Activated T-cell treated with anti-CD3 and anti-CD28 coated beads for 48 hours (primary cell): Measurements from ENCODE around the gene OR6V1.

Experiments used
- DNase-seq: peaks from one replicate; pipeline ENCODE4 v3.0.0-alpha.2; 2020; ENCODE audit warnings: low read depth

Gene OR6V1, protein sequence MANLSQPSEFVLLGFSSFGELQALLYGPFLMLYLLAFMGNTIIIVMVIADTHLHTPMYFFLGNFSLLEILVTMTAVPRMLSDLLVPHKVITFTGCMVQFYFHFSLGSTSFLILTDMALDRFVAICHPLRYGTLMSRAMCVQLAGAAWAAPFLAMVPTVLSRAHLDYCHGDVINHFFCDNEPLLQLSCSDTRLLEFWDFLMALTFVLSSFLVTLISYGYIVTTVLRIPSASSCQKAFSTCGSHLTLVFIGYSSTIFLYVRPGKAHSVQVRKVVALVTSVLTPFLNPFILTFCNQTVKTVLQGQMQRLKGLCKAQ

DNA sequence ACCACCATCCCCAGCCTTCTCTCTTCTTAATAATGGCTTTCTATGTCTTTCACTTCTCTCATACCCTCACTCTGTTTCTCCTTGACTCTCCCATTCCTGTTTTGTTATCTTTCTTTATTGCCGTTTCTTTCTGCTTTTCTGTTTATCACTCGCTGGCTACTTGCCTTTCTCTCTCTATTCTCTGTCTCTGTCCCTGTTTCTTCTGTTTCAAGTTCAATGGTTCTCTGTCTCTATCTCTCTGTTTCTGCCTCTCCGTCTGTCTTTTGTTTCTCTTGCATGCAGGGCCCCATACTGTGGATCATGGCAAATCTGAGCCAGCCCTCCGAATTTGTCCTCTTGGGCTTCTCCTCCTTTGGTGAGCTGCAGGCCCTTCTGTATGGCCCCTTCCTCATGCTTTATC, at the start of gene OR6V1:
OR6V1 (plus strand) TSS at position 301 of the 400 bp plus-strand sequence; CDS start at position 301, 0 bp downstream.
- DNase-seq, result no peak

DNA sequence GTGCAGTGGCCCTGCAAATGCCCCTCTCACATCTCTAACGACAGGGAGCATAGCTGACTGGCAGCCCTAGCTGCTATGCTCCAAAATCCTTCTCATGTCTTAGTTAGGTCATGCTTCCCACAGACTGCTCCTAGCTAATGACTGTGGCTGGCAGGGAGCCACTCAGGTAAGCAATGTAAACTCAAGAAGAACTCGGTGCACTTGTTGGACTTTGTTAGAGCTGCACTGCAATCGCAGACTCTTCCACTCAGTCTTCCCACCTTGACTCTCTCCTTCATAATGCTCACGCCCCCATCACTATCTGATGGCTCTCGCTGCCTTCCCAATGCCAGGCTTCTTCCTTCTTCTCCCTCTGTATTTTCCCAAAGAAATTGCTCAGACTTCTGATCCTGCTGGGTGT, 49.2 kb upstream of the OR6V1 start:
- no peak for DNase-seq

DNA sequence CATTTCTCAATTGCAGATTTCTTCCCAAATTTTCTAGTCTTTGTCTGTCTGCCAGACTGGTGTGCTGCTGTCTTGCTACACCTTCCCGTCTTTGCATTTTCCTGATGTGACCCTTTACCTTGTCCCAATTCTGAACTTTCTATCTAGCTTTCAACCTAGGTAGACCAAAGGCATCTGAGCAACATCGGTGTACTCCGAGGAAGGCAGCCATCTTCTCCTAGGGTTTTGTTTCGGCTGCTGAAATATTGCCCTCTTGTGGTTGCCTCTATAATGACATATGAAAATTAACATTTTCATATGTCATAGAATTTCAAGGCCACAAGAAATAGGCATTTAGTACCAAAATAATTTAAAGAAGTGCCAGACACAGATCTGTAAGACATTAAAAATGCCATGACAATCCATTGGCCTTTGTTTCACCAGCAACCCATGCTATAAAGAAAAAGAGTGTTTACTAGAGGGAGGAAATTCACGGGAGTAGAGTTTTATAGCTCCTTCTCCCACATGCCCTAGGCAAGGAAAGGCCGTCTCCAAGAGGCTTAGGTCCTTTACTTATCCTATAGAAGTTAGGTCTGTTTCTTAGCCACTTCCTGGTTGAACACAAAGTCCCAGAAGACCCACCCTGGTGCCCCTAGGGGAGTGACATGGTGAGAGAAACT, 48.6 kb upstream of the OR6V1 start:
- no peak for DNase-seq

DNA sequence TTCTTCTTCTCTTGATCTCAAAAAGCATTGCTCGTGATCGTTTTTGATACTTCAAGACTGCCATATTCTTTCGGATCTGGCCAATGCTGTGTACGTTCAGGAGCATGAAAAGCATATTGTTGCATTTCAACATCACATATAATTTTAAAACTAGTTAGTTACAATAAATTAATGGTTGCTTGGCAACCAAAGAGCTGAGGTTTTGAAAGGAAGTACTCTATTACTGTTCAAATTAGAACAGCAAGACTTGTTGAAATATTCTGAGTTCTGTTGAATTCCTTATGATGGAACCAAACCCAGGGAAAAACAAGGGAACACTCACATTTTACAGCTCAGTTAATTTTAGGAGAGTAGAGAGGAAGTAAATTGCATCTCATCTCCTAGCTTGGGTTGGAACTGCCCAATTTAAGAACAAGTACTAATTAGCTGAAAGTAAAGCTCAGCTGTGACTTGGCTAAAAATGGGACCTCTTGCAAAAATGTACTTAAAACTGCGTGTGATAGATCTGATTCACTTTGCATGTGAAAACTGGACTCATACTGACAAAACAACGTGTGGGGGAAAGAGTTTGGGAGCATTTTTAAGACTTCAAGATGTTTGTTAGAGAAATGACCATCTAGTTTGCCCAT, 46.4 kb upstream of the OR6V1 start:
- no peak for DNase-seq

DNA sequence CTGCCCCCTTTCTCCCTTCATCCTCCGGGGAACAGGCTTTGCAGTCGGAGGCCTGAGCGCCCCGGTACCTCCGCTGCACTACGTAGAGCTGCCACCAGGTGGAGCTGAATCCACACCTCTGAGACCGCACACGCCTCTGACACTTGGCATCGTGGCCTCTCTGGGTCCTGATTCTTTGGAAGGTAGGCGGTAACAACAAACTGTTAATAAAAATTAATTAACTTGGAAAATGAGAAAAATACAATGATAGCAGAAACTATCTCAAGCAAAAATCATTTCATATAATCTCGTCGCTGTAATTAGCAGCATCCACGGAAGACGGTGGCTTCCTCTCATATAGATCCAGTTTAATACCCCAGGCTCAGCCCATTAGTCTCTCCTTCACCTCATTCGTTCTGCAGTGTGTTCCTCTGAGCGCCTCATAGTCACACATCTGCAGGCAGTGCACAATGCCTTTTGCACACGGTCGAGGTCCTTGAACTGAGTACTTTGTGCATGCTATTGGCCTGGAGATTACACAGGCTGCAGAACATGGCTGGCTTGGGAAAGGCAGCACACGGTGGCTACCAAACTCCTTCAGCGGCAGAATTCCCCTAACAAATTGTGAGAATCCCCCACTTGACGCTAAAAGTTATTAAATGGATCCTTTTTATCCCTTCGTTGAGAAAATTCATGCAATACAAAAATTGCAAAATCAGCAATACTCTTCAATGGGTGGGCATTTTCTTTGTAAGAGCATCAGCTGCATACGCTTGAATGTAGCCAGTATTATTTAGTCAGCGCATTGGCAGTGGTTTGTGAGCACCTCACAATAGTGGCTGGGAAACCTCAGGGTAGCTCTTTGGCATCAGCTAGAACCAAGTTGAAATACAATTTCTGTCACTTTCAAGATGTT, 43.9 kb upstream of the OR6V1 start:
- peak; percentile 75 for DNase-seq

DNA sequence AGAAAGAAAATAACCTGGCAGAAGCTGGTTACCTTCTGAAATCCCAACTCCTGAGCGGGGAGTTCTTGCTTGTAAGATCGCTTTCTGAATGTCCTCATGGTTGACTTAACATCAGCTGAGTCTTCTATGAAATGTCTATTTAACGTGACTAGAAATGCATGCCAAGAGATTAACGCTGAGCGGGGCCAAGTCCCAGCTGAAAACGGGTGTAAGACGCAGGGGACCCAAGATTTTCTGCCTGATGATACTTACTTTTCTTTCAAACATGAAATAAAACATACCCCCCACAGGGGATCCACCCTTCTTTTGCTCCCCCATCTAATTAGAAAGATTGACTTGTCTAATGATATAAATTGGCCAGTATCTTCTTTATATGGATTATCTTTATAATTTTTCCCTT, 40.1 kb upstream of the OR6V1 start:
- no peak for DNase-seq

DNA sequence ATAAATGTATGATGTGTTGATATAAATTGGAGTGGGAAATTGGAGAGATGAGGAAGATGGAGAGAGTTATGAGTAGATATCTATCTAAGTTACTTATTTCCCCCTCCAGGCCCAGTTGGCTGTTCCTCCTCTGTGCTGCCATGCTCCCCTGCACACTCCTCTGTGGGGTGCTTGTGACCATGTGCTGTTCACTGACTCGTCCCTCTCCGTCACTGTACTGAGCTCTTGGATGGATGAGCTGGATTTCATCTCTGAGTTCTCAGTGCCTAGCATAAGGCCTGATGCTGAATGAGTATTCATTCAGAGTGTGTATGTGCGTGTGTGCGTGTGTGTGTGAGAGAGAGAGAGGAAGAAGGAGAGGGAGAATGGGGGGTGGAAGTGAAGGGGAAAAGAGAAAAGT, 39.7 kb upstream of the OR6V1 start:
- no peak for DNase-seq

DNA sequence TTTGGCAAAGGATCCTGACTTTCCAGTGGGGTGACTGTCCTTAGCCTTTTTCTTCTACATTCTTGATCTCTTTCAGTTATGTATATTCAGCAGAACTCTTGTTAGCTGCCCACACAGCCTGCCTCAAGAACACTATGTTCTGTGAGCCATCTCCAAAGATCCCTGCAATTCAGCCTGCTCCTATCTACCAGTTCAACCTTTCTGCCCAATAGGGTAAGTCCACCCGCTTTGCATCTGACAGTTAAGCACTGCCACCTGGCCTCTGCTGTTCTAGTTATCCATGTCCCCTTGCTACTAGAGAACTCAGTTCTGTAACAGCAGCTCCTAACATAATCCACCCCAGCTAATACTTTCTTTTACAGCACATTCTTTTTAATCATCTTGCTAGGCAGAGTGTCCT, 38.7 kb upstream of the OR6V1 start:
- DNase-seq, result no peak

DNA sequence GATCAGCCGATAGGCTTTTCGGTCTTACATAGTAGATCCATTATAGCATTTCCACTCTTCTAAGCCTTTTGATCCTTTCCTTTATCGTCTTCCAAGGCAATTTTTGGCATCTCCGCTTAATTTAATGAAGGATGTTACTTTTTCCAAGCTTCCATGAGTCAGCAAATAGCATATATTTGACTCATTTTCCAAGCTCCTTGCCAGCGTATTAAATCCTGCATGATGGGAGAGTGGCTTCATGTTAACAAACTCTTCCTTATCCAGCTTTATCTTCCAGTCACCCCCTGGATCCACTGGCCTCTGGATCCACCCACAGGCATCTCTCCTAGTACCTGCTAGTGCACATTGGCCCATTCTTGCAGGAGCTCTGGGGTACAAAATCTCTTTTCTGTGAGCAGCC, 38.2 kb upstream of the OR6V1 start:
- no peak for DNase-seq

DNA sequence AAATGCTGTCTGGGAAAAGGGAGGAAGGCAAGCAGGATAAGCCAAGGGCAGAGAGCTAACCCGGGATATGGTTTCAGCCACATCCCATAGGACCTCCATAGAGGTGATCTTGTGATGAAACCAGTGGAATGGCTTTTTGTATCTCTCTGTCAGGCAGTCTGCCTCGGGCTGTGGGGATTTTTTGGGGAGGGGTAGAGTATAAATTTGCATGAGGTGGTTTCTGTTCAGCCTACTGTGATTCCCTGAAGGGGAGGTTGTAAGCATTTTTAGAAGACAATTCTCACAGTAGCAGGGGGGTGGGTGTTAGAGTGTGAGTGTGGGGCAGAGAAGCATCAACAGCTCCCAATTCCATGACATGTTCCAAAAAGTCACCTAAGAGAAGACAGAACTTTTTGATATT, 37.1 kb upstream of the OR6V1 start:
- no peak for DNase-seq

DNA sequence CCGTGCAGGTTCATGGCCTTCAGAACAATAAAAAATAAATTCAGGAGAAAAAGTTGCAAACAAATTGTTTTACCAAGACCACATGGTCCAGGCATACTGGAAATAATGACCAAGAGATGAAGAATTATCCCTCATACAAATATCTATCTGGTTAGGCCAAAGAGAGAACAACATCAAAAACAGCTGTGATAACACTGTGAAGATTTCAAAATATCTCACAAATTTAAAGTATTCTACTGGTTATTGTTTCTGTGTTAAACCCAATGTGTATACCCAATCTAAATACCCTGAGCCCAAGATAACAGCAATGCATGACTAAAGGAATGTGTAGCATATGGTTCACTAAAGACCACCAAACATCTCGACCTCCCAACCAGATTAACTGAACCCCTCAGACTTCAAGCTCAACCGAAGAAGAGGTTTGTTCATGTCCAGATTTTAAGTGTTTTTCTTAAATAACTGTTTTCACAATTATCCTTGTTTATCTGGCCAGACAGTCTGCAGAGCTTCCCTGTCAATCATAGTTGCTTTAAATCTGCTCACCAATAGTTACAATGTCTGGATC, 36.1 kb upstream of the OR6V1 start:
- no peak for DNase-seq

DNA sequence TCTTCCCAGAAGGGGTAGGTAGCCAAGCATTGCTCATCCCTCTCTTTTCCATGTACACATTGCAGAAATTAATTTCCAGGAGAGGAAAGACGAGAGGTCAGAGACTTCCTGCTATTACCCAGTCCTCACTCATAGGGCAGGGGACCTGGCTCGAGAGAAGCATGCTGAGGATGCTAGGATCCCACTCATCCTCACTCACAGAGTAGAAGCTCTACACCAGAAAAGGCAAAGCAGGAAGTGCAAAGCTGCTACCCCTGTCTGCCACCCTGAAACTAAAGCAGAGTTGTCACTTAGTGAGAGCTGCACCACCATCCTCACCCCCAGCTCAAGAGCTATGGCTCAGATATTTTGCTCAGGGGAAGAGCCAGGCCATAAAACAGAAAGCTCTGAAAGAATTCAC, 35.1 kb upstream of the OR6V1 start:
- DNase-seq, result no peak

DNA sequence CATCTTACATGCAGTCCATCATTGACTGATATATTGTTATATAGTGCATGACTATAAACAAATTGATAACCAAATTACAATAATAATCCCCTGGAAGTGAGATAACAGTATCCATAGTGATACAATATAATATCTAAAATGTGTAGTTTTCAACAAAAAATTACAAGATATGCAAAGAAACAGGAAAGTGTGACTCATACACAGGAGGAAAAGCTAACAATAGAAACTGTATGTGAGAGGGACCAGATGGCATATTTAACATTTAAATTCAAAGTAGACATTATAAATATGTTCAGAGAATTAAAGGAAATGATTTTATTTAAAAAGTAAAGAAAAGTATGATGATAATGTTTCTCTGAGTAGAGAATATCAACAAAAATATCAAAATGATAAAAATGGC, 33.2 kb upstream of the OR6V1 start:
- no peak for DNase-seq

DNA sequence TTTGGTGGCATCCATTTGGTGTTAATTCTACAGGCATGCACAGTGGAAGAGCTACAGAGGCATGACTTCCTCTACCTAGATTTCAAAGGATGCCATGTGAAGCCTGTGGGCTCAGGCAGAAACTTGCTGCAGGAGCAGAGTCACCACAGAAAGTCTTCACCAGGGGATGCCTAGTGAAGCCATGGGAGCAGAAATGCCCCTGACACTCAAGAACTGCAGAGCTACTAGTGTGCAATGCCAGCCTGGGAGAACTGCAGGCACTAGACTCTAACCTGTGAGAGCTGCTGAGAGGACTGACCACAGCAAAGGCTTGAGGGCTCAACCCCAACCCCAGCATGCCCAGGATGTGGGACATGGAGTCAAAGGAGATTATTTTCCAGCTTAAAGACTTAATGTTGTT, 29.1 kb upstream of the OR6V1 start:
- DNase-seq, result no peak

DNA sequence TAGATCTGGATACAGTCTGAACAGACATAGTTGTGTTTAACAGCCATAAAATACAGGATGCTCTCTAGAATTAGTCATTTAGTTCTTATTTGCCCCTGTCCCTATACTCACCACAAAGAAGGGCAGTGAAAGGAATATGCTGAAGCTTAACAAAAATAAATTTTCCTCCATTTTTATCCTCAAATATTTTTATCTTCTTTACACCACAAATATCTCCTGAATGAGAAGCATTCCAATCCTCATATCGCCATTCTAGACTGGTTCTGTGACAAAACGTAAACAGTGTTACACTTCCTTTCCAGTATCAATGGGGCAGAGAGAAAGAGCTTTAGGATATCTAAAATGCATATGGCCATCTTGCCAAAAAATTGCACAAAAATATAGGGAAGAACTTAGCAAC, 26.8 kb upstream of the OR6V1 start:
- no peak for DNase-seq

DNA sequence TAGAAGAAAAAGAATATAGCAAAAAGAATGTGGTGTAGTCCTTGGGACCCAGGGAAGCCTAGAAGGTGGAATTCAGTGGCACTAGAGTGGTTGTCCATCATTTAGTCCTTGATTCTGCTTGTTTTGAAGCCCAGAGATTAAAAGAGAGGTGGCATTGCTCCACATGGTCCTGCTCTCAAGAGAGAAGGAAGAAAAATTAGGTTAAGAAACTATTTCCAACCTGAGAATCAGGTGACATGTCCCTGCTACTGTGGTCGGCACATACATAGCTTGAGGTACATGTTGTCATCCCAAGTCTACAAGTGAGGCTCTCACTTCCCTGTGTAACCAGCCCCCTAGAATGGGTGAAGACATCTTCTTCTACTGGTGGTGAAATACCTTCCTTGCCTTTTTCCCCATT, 25.1 kb upstream of the OR6V1 start, which contains the start of gene OR9A2:
OR9A2 (minus strand) TSS at position 101 of the 400 bp plus-strand sequence; CDS start at position 101, 0 bp downstream.
- DNase-seq, result no peak

DNA sequence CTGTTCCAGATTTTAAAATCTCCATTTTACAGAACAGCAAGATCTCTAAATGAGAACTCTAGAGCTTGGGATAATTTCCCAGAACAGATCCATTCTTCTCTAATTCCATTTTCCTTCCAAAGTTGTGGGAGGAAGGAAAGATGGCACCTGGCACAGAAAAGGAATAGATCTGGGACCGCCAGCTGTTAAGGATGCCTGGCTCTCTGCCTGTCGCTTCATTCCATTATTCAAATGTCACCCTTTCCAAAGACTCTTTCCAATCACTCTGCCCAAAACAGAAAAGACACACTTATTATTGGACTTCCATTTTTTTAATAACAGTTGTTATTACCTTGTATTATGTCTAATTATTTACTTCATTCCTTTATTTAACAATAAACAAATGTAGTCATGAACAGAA, 24.5 kb upstream of the OR6V1 start:
- no peak for DNase-seq

DNA sequence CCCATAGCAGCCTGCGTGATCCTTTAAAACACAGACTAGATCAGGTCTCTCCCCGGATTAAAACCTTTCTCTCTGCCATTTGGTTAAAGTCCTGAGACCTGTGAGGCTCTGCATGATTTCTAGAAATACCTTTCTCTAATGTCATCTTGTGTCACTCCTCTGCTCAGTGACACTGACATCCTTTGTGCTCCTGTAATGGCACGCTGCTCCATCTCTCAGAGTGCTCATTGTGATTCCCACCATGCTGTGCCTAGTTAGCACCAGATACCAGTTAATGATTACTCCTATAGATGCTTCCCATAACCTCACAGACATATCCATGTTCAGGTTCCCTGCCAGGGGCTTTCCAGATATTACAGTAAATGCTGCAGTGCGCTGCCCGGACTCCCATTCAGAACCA, 13.5 kb upstream of the OR6V1 start:
- no peak for DNase-seq

DNA sequence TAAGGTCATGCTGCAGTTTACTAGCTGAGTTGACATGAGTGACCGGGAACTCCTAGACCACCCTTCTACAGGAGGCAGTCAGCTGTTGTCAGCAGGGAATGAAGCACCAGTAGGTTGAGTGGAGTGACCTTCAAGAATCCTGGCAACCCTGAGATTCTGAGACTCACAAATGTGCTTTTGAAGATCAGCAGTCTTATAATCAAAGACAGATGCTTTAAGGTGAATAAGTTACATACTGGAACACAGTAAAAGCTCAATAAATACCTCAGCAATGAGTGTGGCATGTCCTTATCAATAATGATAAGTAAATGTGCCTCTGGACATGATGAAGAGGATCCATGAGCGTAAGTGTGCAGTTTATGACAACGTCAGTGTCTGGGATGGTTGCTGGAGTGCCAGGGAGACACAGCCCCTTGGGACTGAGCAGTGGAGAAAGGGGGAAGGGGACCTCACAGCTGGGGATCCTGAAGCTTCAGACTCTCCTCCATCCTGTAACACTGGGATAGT, 11.9 kb upstream of the OR6V1 start:
- no peak for DNase-seq

DNA sequence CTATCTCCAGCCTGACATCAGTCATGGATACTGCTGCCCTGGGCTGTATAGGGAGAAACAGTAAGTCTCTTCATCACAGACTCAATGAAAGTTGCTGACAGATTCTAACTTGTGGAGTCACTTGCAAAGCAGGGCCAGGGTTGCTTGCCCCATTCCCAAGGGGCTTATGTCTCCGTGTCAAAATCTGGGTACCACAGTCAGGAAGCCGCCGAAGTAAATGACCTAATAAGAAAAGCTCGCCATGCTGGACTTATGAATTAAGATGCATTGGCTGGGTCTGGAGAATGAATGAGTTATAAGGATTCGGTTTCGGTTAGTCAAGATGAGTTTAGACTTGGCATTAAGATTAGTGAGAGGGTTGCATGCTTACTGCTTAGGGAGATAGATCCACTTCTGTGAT, 10.8 kb upstream of the OR6V1 start:
- no peak for DNase-seq

DNA sequence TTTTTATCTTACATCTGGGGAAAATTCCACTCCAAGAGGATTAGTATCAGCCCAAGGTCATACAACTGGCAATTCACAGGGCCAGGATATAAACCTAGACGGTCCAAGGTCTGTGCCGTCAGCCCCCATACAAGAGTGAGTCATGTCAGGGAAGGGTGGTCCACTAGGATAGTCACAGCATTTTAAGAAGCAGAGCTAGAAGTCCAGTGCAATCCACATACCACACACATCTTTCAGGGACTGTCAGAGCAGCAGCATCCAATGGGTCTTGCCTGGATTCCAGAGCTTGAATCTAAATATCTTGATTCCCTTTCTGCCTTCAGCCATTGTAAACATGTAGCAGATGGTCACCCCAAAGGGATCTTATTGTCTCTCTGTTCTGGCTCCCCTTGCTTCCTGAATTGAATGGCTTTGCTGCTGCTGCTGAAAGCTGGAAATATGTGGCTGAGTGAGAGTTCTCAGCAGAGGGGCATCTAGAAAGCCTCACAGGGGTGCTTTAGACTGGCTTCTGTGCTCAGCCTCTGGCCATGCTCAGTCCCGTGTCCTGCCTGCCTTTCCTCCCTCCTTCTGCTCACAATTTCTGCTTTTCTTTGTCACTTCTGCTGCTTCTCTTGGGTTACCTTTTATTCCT, 9.9 kb upstream of the OR6V1 start:
- no peak for DNase-seq
